Neural cell (in vitro differentiated cells): ENCODE data around the gene E2F3. TPM values are rescaled to one million over a fixed set of nuclear protein-coding genes. Genes with fewer than 3 reads are reported as not detected.

ENCODE experiments used
- H2AFZ ChIP-seq: fragments of 200-600, 300-800 bp; sonication (generic), shearing (Covaris generic); 2 replicates; pipeline ENCODE4 v1.6.0; 2014; ENCODE audit warnings: low read depth, mild to moderate bottlenecking, antibody characterized with exemption, low read length, moderate library complexity
- H3F3A ChIP-seq: fragments of 200-600 bp; shearing (Covaris generic); 2 replicates; pipeline ENCODE4 v1.6.1; 2016; ENCODE audit warnings: mild to moderate bottlenecking, moderate library complexity, mixed read lengths, antibody characterized with exemption, low read length; ENCODE audit not compliant: insufficient read depth, poor library complexity, severe bottlenecking
- H3K27ac ChIP-seq: fragments of 200-600, 300-800 bp; sonication (generic), shearing (Covaris generic); 2 replicates; pipeline ENCODE4 v1.5.1; 2014; ENCODE audit warnings: mild to moderate bottlenecking, low read length, moderate library complexity
- H3K27me3 ChIP-seq: fragments of 300-800, 200-600 bp; sonication (generic), shearing (Covaris generic); 2 replicates; pipeline ENCODE4 v1.6.0; 2014; ENCODE audit warnings: mild to moderate bottlenecking, low read depth, low read length, moderate library complexity; ENCODE audit not compliant: insufficient read depth
- H3K36me3 ChIP-seq: fragments of 300-800, 200-600 bp; sonication (generic), shearing (Covaris generic); 2 replicates; pipeline ENCODE4 v1.5.1; 2014; ENCODE audit warnings: mild to moderate bottlenecking, antibody characterized with exemption, low read length, moderate library complexity; ENCODE audit not compliant: insufficient read depth
- H3K4me2 ChIP-seq: fragments of 300-800, 200-600 bp; sonication (generic), shearing (Covaris generic); 2 replicates; pipeline ENCODE4 v1.6.0; 2014; ENCODE audit warnings: mild to moderate bottlenecking, low read length
- H3K4me3 ChIP-seq: fragments of 300-800, 200-600 bp; sonication (generic), shearing (Covaris generic); 2 replicates; pipeline ENCODE4 v1.5.1; 2014; ENCODE audit warnings: mild to moderate bottlenecking, low read length, moderate library complexity
- H3K79me2 ChIP-seq: fragments of 200-600 bp; shearing (Covaris generic); replicated peaks from 2 replicates; pipeline ENCODE4 v1.6.0; 2014; ENCODE audit warnings: mild to moderate bottlenecking, low read length, moderate library complexity; ENCODE audit not compliant: insufficient read depth
- H3K9ac ChIP-seq: fragments of 300-800, 200-600 bp; sonication (generic), shearing (Covaris generic); 2 replicates; pipeline ENCODE4 v1.6.1; 2016; ENCODE audit warnings: mild to moderate bottlenecking, low read length, mixed read lengths
- H3K9me2 ChIP-seq: fragments of 200-600 bp; shearing (Covaris generic); 2 replicates; pipeline ENCODE4 v1.6.1; 2016; ENCODE audit warnings: mild to moderate bottlenecking, low read length, mixed read lengths; ENCODE audit not compliant: insufficient read depth
- H3K9me3 ChIP-seq: fragments of 200-600, 300-800 bp; sonication (generic), shearing (Covaris generic); 2 replicates; pipeline ENCODE4 v1.6.1; 2016; ENCODE audit warnings: mild to moderate bottlenecking, mixed run types, low read length, moderate library complexity, mixed read lengths
- H4K20me1 ChIP-seq: fragments of 200-600 bp; shearing (Covaris generic); 2 replicates; pipeline ENCODE4 v1.6.1; 2016; ENCODE audit warnings: mild to moderate bottlenecking, mixed run types; ENCODE audit not compliant: insufficient read depth
- CTCF ChIP-seq: fragments of 450-650 bp; IDR thresholded peaks from 2 replicates; pipeline ENCODE4 v1.5.1; 2014; ENCODE audit warnings: antibody characterized with exemption, mild to moderate bottlenecking, moderate library complexity; ENCODE audit not compliant: poor library complexity, severe bottlenecking
- EP300 ChIP-seq: fragments of 450-650 bp; conservative IDR thresholded peaks from 2 replicates; pipeline ENCODE4 v1.6.1; 2014; ENCODE audit warnings: antibody characterized with exemption, mild to moderate bottlenecking, moderate library complexity; ENCODE audit not compliant: poor library complexity, severe bottlenecking
- EZH2 ChIP-seq: fragments of 200-600, 300-800 bp; shearing (Covaris generic), sonication (generic); IDR thresholded peaks from 2 replicates; pipeline ENCODE4 v1.6.1; 2014; ENCODE audit warnings: antibody characterized with exemption, low read length, borderline replicate concordance, mild to moderate bottlenecking; ENCODE audit not compliant: insufficient read depth, poor library complexity, severe bottlenecking
- MXI1 ChIP-seq: fragments of 450-650 bp; conservative IDR thresholded peaks from 2 replicates; pipeline ENCODE4 v1.6.1; 2014; ENCODE audit warnings: antibody characterized with exemption, mild to moderate bottlenecking; ENCODE audit not compliant: poor library complexity, severe bottlenecking
- POLR2AphosphoS5 ChIP-seq: IDR thresholded peaks from 2 replicates; pipeline ENCODE4 v1.6.1; 2012
- RAD21 ChIP-seq: fragments of 450-650 bp; conservative IDR thresholded peaks from 2 replicates; pipeline ENCODE4 v1.6.1; 2014; ENCODE audit warnings: antibody characterized with exemption, mild to moderate bottlenecking, moderate library complexity
- REST ChIP-seq: IDR thresholded peaks from 2 replicates; pipeline ENCODE4 v1.6.1; 2012; ENCODE audit warnings: borderline replicate concordance
- SMC3 ChIP-seq: fragments of 450-650 bp; conservative IDR thresholded peaks from 2 replicates; pipeline ENCODE4 v1.6.1; 2014; ENCODE audit warnings: antibody characterized with exemption, mild to moderate bottlenecking, moderate library complexity; ENCODE audit not compliant: poor library complexity
- TAF1 ChIP-seq: IDR thresholded peaks from 2 replicates; pipeline ENCODE4 v1.6.1; 2012; ENCODE audit warnings: low read depth
- polyA plus RNA-seq: library from polyadenylated mRNA; depleted of rRNA; stranded (reverse); fragments of >200 nt; gene quantifications from 2 replicates; pipeline ENCODE4 v1.2.3, GENCODE V29; 2014

Gene E2F3
- polyA plus RNA-seq, 1 donor from 2014 or later, result 4.8 TPM

GRCh38 chr6:20483887-20484497, 82.3 kb downstream of the E2F3 start:
- Histone ChIP-seq H3F3A (no peaks in the 10 kb centered on the region), H4K20me1 (no peaks in the 10 kb centered on the region), H3K9me3 (no peaks in the 10 kb centered on the region), H3K36me3 (no peaks in the 10 kb centered on the region), H3K27me3 (no peaks in the 10 kb centered on the region), H3K9me2 (no peaks in the 10 kb centered on the region), H2AFZ (no peak overlapping the region), H3K4me3 (no peak overlapping the region), H3K79me2 (no peaks in the 10 kb centered on the region), H3K4me2 (no peak overlapping the region), H3K27ac (no peak overlapping the region), H3K9ac (no peak overlapping the region)
- TF ChIP-seq RAD21 (no peak), TAF1 (no peak), POLR2AphosphoS5 (no peak), MXI1 (no peak), EP300 (no peak), EZH2 (no peak), SMC3 (no peak), CTCF (no peak), REST (no peak)

GRCh38 chr6:20486641-20487040, 85.0 kb downstream of the E2F3 start:
- H3K36me3 ChIP-seq, result no peaks in the 10 kb centered on the region
- no peaks in the 10 kb centered on the region for H3K27me3 ChIP-seq
- H3K9me3 ChIP-seq, result no peaks in the 10 kb centered on the region
- H4K20me1 ChIP-seq, result no peaks in the 10 kb centered on the region
- no peaks in the 10 kb centered on the region for H3K79me2 ChIP-seq
- H3F3A ChIP-seq, result no peaks in the 10 kb centered on the region
- H2AFZ ChIP-seq, result no peak overlapping the region
- no peak overlapping the region for H3K4me3 ChIP-seq
- TF ChIP-seq RAD21 (no peak), EP300 (no peak), SMC3 (no peak), REST (no peak), TAF1 (no peak), CTCF (no peak), EZH2 (no peak), MXI1 (no peak), POLR2AphosphoS5 (no peak)
- H3K27ac ChIP-seq, result no peak overlapping the region
- no peak overlapping the region for H3K4me2 ChIP-seq
- no peak overlapping the region for H3K9ac ChIP-seq
- no peaks in the 10 kb centered on the region for H3K9me2 ChIP-seq
